ENCODE results near the gene FER.

FER gene

GRCh38 chr5:109215040-109215439 lies 467.3 kb downstream of the FER start:
- no peaks in the 10 kb centered on the region for H3K36me3 ChIP-seq (ENCODE audit: control insufficient read depth, low read length)
- no peaks in the 10 kb centered on the region for H3F3A ChIP-seq (ENCODE audit: control insufficient read depth, insufficient read depth)
- no peaks in the 10 kb centered on the region for H3K79me2 ChIP-seq (ENCODE audit: control insufficient read depth, low read length)
- TF ChIP-seq EZH2phosphoT487 (IDR thresholded peaks at IDR 0.05; ENCODE audit: borderline replicate concordance, low read length) (no peak), CTCF (IDR thresholded peaks at IDR 0.05; ENCODE audit: low read depth, low read length, poor library complexity, severe bottlenecking) (no peak)
- no peaks in the 10 kb centered on the region for H4K20me1 ChIP-seq (ENCODE audit: control insufficient read depth, insufficient read depth, low read depth, low read length)
- H3K4me3 ChIP-seq (ENCODE audit: low read length): no peak overlapping the region
- H3K27me3 ChIP-seq (ENCODE audit: control insufficient read depth, low read length): no peaks in the 10 kb centered on the region
- H3K9me2 ChIP-seq (replicated peaks; ENCODE audit: control insufficient read depth, low read length): no peaks in the 10 kb centered on the region
- H3K9me3 ChIP-seq (ENCODE audit: control insufficient read depth, insufficient read depth, low read length): no peaks in the 10 kb centered on the region
- H3K4me2 ChIP-seq (ENCODE audit: low read length): no peak overlapping the region
- H3K27ac ChIP-seq (ENCODE audit: low read depth, low read length): no peak overlapping the region
- no peaks in the 10 kb centered on the region for H3K4me1 ChIP-seq (ENCODE audit: control insufficient read depth, low read length)

GRCh38 chr5:109218818-109219217 lies 471.1 kb downstream of the FER start:
- TF ChIP-seq EZH2phosphoT487 (IDR thresholded peaks at IDR 0.05; ENCODE audit: borderline replicate concordance, low read length): no peak
- TF ChIP-seq CTCF (IDR thresholded peaks at IDR 0.05; ENCODE audit: low read depth, low read length, poor library complexity, severe bottlenecking): no peak
- no peak overlapping the region for H3K4me2 ChIP-seq (ENCODE audit: low read length)
- no peaks in the 10 kb centered on the region for H3K36me3 ChIP-seq (ENCODE audit: control insufficient read depth, low read length)
- no peak overlapping the region for H3K27ac ChIP-seq (ENCODE audit: low read depth, low read length)
- H3K27me3 ChIP-seq (ENCODE audit: control insufficient read depth, low read length): no peaks in the 10 kb centered on the region
- H3K4me3 ChIP-seq (ENCODE audit: low read length): no peak overlapping the region
- H3F3A ChIP-seq (ENCODE audit: control insufficient read depth, insufficient read depth): no peaks in the 10 kb centered on the region
- H3K79me2 ChIP-seq (ENCODE audit: control insufficient read depth, low read length): no peaks in the 10 kb centered on the region
- H3K9me3 ChIP-seq (ENCODE audit: control insufficient read depth, insufficient read depth, low read length): no peaks in the 10 kb centered on the region
- no peaks in the 10 kb centered on the region for H3K9me2 ChIP-seq (replicated peaks; ENCODE audit: control insufficient read depth, low read length)
- no peaks in the 10 kb centered on the region for H4K20me1 ChIP-seq (ENCODE audit: control insufficient read depth, insufficient read depth, low read depth, low read length)
- no peaks in the 10 kb centered on the region for H3K4me1 ChIP-seq (ENCODE audit: control insufficient read depth, low read length)

GRCh38 chr5:109223531-109223930 lies 475.8 kb downstream of the FER start:
- no peak overlapping the region for H3K4me2 ChIP-seq (ENCODE audit: low read length)
- H3K79me2 ChIP-seq (ENCODE audit: control insufficient read depth, low read length): no peaks in the 10 kb centered on the region
- H3K27ac ChIP-seq (ENCODE audit: low read depth, low read length): no peak overlapping the region
- no peaks in the 10 kb centered on the region for H3K36me3 ChIP-seq (ENCODE audit: control insufficient read depth, low read length)
- H3K9me3 ChIP-seq (ENCODE audit: control insufficient read depth, insufficient read depth, low read length): no peaks in the 10 kb centered on the region
- TF ChIP-seq CTCF (IDR thresholded peaks at IDR 0.05; ENCODE audit: low read depth, low read length, poor library complexity, severe bottlenecking) (no peak), EZH2phosphoT487 (IDR thresholded peaks at IDR 0.05; ENCODE audit: borderline replicate concordance, low read length) (no peak)
- no peaks in the 10 kb centered on the region for H3F3A ChIP-seq (ENCODE audit: control insufficient read depth, insufficient read depth)
- H3K4me3 ChIP-seq (ENCODE audit: low read length): no peak overlapping the region
- no peaks in the 10 kb centered on the region for H3K27me3 ChIP-seq (ENCODE audit: control insufficient read depth, low read length)
- H3K4me1 ChIP-seq (ENCODE audit: control insufficient read depth, low read length): no peaks in the 10 kb centered on the region
- H4K20me1 ChIP-seq (ENCODE audit: control insufficient read depth, insufficient read depth, low read depth, low read length): no peaks in the 10 kb centered on the region
- no peaks in the 10 kb centered on the region for H3K9me2 ChIP-seq (replicated peaks; ENCODE audit: control insufficient read depth, low read length)
